SK-N-SH (cell line): ENCODE data around the gene SVIL. TPM values are rescaled to one million over a fixed set of nuclear protein-coding genes. Genes with fewer than 3 reads are reported as not detected.
"Not testable (repeated sequence)": the region's sequence is repeated elsewhere in the genome, so short reads cannot be mapped to it uniquely, and the experiment has no call there.

Source experiments
- CTCF ChIA-PET: fragments of 300-600, 350-600 bp; formaldehyde crosslinking; extraction: SDS; loops from one replicate; lab custom pipeline; 2021; lab: Yijun Ruan, JAX
- POLR2A ChIA-PET: fragments of 350-600 bp; sonication (Branson Sonifier 250); formaldehyde crosslinking; extraction: SDS; loops from one replicate; lab custom pipeline; 2020; ENCODE audit warnings: antibody characterized with exemption, inconsistent platforms; lab: Yijun Ruan, JAX
- DNase-seq: peaks from one replicate; pipeline ENCODE4 v3.0.0; 2012
- H2AFZ ChIP-seq: fragments of 200-600 bp; sonication (generic); 2 replicates; pipeline ENCODE4 v1.8.1; 2016; ENCODE audit warnings: antibody characterized with exemption, mild to moderate bottlenecking, low read depth
- H3F3A ChIP-seq: fragments of 200-600 bp; sonication (generic); replicated peaks from 2 replicates; pipeline ENCODE3; 2016; ENCODE audit warnings: antibody characterized with exemption, mild to moderate bottlenecking; ENCODE audit not compliant: insufficient read depth
- H3K27ac ChIP-seq, 2 experiments: fragments of 200-500 bp in 1 of 2; fragments of 200-600 bp in 1 of 2; sonication (Bioruptor generic) in 1 of 2; sonication (generic), shearing (Covaris generic) in 1 of 2; 2 replicates each; pipeline versions ENCODE4 v1.5.1 to v1.6.1; 2014 to 2016; ENCODE audit warnings: low read depth in 2 of 2, inconsistent platforms in 1 of 2, low read length in 1 of 2, mild to moderate bottlenecking in 1 of 2, mixed read lengths in 1 of 2
- H3K27me3 ChIP-seq: fragments of 200-600 bp; sonication (generic), shearing (Covaris generic); 2 replicates; pipeline ENCODE4 v1.6.1; 2016; ENCODE audit warnings: mixed run types; ENCODE audit not compliant: insufficient read depth
- H3K36me3 ChIP-seq, 2 experiments: fragments of 200-500 bp in 1 of 2; fragments of 200-600 bp in 1 of 2; sonication (Bioruptor generic) in 1 of 2; sonication (generic) in 1 of 2; replicated peaks in 1 of 2; 2 replicates each; pipeline versions ENCODE3 to v1.5.1; 2014 to 2016; ENCODE audit warnings: low read length in 1 of 2, mild to moderate bottlenecking in 1 of 2; ENCODE audit not compliant: insufficient read depth in 2 of 2, control insufficient read depth in 1 of 2
- H3K4me1 ChIP-seq, 2 experiments: fragments of 200-500 bp in 1 of 2; fragments of 200-600 bp in 1 of 2; sonication (Bioruptor generic) in 1 of 2; sonication (generic), shearing (Covaris generic) in 1 of 2; 2 replicates each; pipeline versions ENCODE4 v1.5.1 to v1.6.1; 2014 to 2016; ENCODE audit warnings: low read depth in 1 of 2, low read length in 1 of 2, mixed run types in 1 of 2; ENCODE audit not compliant: insufficient read depth in 2 of 2, control insufficient read depth in 1 of 2
- H3K4me2 ChIP-seq: fragments of 200-600 bp; sonication (generic), shearing (Covaris generic); 2 replicates; pipeline ENCODE4 v1.6.1; 2017; ENCODE audit warnings: mixed run types
- H3K4me3 ChIP-seq, 2 experiments: fragments of 200-500 bp in 1 of 2; fragments of 200-600 bp in 1 of 2; sonication (Bioruptor generic) in 1 of 2; sonication (generic), shearing (Covaris generic) in 1 of 2; 2 replicates each; pipeline versions ENCODE4 v1.5.1 to v1.8.1; 2014 to 2016; ENCODE audit warnings: low read depth in 2 of 2, inconsistent platforms in 1 of 2, low read length in 1 of 2, mild to moderate bottlenecking in 1 of 2, mixed read lengths in 1 of 2, moderate library complexity in 1 of 2
- H3K79me2 ChIP-seq: fragments of 200-600 bp; sonication (generic); 2 replicates; pipeline ENCODE4 v1.8.1; 2017; ENCODE audit warnings: mild to moderate bottlenecking; ENCODE audit not compliant: insufficient read depth
- H3K9ac ChIP-seq: fragments of 200-600 bp; sonication (generic); 2 replicates; pipeline ENCODE4 v1.6.1; 2017; ENCODE audit warnings: mixed run types
- H3K9me2 ChIP-seq: fragments of 200-600 bp; sonication (generic); 2 replicates; pipeline ENCODE4 v1.6.1; 2017; ENCODE audit warnings: mixed run types
- H3K9me3 ChIP-seq: fragments of 200-600 bp; sonication (generic); 2 replicates; pipeline ENCODE4 v1.6.1; 2017; ENCODE audit warnings: mixed run types, mild to moderate bottlenecking, moderate library complexity
- H4K20me1 ChIP-seq: fragments of 200-600 bp; sonication (generic); 2 replicates; pipeline ENCODE4 v1.6.1; 2017; ENCODE audit warnings: mild to moderate bottlenecking, mixed run types; ENCODE audit not compliant: insufficient read depth
- ELF1 ChIP-seq: IDR thresholded peaks from 2 replicates; pipeline ENCODE4 v1.4.0; 2012
- EP300 ChIP-seq, 2 experiments: IDR thresholded peaks; 2 replicates each; pipeline versions ENCODE4 v1.4.0 to v1.6.1; 2012; ENCODE audit warnings: borderline replicate concordance in 1 of 2, low read depth in 1 of 2, low read length in 1 of 2
- FOXJ3 ChIP-seq: sonication (generic); formaldehyde crosslinking; IDR thresholded peaks from 2 replicates; pipeline ENCODE4 v1.5.1; 2020; ENCODE audit warnings: mild to moderate bottlenecking, missing genetic modification reagents
- FOXM1 ChIP-seq: IDR thresholded peaks from 2 replicates; pipeline ENCODE4 v1.4.0; 2012; ENCODE audit warnings: low read depth, mild to moderate bottlenecking
- GABPA ChIP-seq: IDR thresholded peaks from 2 replicates; pipeline ENCODE4 v1.4.0; 2012; ENCODE audit warnings: low read depth, mild to moderate bottlenecking
- JUND ChIP-seq: IDR thresholded peaks from 2 replicates; pipeline ENCODE4 v1.4.0; 2012
- MXI1 ChIP-seq: IDR thresholded peaks from 2 replicates; pipeline ENCODE4 v1.6.1; 2012; ENCODE audit warnings: mild to moderate bottlenecking, low read depth, low read length, improper control_type of control experiment
- NRF1 ChIP-seq: IDR thresholded peaks from 2 replicates; pipeline ENCODE4 v1.6.1; 2012; ENCODE audit warnings: low read depth, mild to moderate bottlenecking, low read length
- PBX3 ChIP-seq: IDR thresholded peaks from 2 replicates; pipeline ENCODE4; 2012
- POLR2AphosphoS5 ChIP-seq: IDR thresholded peaks from 2 replicates; pipeline ENCODE4 v1.6.1; 2012; ENCODE audit warnings: low read depth, low read length
- RCOR1 ChIP-seq: fragments of 150-350 bp; IDR thresholded peaks from 2 replicates; pipeline ENCODE4 v1.6.1; 2017; ENCODE audit warnings: antibody characterized with exemption, low read length
- RXRA ChIP-seq: IDR thresholded peaks from 2 replicates; pipeline ENCODE4 v1.4.0; 2012; ENCODE audit warnings: low read depth, mild to moderate bottlenecking, borderline replicate concordance
- SIN3A ChIP-seq: IDR thresholded peaks from 2 replicates; pipeline ENCODE4 v1.6.1; 2012; ENCODE audit warnings: low read depth, mild to moderate bottlenecking, low read length, moderate library complexity, borderline replicate concordance
- SMC3 ChIP-seq: IDR thresholded peaks from 2 replicates; pipeline ENCODE4 v1.6.1; 2012; ENCODE audit warnings: low read depth, low read length, improper control_type of control experiment
- TAF1 ChIP-seq: IDR thresholded peaks from 2 replicates; pipeline ENCODE4 v1.6.1; 2012; ENCODE audit warnings: low read depth, mild to moderate bottlenecking, low read length, moderate library complexity, borderline replicate concordance
- TEAD4 ChIP-seq: IDR thresholded peaks from 2 replicates; pipeline ENCODE4 v1.4.0; 2012; ENCODE audit warnings: mild to moderate bottlenecking, borderline replicate concordance; ENCODE audit not compliant: insufficient read depth
- YY1 ChIP-seq: IDR thresholded peaks from 2 replicates; pipeline ENCODE4 v1.4.0; 2012; ENCODE audit warnings: low read depth, mild to moderate bottlenecking
- WGBS: methylation state at CpG from one replicate; pipeline ENCODE4 v1.1.6; 2017; ENCODE audit warnings: low lambda C conversion rate; 5-methylcytosine and 5-hydroxymethylcytosine counted together
- polyA plus RNA-seq, 3 experiments: library from polyadenylated mRNA; depleted of rRNA; stranded (reverse); fragments of >200 nt; gene quantifications; 2 replicates each; pipeline ENCODE4 v1.2.3, GENCODE V29; 2012
- TF ChIP-seq, protein P1 (sequence below): IDR thresholded peaks from 2 replicates; pipeline ENCODE4 v1.6.1; 2012; ENCODE audit warnings: mild to moderate bottlenecking, low read depth, low read length, moderate library complexity
- TF ChIP-seq, protein P2 (sequence below): fragments of 150-350 bp; IDR thresholded peaks from 2 replicates; pipeline ENCODE4 v1.6.1; 2016; ENCODE audit warnings: mild to moderate bottlenecking, low read depth, low read length

Gene SVIL
- polyA plus RNA-seq, 1 of the 3 experiments (the other 2 are of a cell fraction), result 48.7 TPM

DNA sequence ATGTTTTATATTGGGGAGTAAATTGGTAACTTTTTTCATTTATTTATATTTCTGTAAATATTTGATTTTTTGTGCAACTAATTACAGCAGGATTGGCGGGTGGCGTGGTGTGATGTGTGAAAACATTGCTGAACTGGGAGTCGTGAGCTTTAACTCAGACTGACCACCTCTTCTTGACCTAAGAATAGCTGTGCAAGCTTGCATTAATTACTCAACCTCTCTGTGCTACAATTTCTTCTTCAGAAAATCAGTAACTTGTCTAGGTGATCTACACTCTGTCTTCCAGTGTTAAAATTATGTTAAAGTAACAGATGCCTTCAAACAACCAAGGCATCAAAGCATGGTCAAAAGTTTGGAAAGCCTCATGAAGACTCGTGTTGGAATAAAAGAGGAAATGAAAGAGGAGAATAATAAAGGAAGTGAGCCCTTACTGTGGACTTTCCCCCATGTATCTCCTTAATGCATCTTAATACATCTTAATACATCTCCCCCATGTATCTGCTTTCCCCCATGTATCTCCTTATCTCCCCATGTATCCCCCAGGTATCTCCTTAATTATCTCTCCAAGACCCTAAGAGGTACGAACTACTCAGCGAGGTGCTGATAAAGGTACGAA, 71.2 kb downstream of the SVIL start:
- CTCF ChIA-PET, result interaction anchor here (2.8 kb wide), 1 partner anchor 27 kb away, joined by 8 read pairs; no protein-coding TSS in a partner anchor
- Histone ChIP-seq H3K79me2 (peaks cover 9% of the 10 kb centered on the region), H3K9me2 (no peaks in the 10 kb centered on the region), H2AFZ (no peak overlapping the region), H4K20me1 (peaks cover 8% of the 10 kb centered on the region; the same call in 1 of the 2 replicates), H3K27ac (no peak overlapping the region), H3K4me3 (no peak overlapping the region), H3F3A (peaks cover 16% of the 10 kb centered on the region), H3K9ac (no peak overlapping the region), H3K4me1 (no peaks in the 10 kb centered on the region; a peak in 1 of 4 replicates), H3K27me3 (no peaks in the 10 kb centered on the region), H3K9me3 (no peaks in the 10 kb centered on the region), H3K36me3 (peaks cover 18 to 62% of the 10 kb centered on the region in 2 experiments), H3K4me2 (no peak overlapping the region)
- no peak for TF ChIP-seq NRF1
- no peak for TF ChIP-seq EP300 (IDR thresholded peaks at IDR 0.05; ENCODE audit: borderline replicate concordance in 1 of 2, low read depth in 1 of 2, low read length in 1 of 2)
- TF ChIP-seq RCOR1, result no peak
- TF ChIP-seq, protein P1, sequence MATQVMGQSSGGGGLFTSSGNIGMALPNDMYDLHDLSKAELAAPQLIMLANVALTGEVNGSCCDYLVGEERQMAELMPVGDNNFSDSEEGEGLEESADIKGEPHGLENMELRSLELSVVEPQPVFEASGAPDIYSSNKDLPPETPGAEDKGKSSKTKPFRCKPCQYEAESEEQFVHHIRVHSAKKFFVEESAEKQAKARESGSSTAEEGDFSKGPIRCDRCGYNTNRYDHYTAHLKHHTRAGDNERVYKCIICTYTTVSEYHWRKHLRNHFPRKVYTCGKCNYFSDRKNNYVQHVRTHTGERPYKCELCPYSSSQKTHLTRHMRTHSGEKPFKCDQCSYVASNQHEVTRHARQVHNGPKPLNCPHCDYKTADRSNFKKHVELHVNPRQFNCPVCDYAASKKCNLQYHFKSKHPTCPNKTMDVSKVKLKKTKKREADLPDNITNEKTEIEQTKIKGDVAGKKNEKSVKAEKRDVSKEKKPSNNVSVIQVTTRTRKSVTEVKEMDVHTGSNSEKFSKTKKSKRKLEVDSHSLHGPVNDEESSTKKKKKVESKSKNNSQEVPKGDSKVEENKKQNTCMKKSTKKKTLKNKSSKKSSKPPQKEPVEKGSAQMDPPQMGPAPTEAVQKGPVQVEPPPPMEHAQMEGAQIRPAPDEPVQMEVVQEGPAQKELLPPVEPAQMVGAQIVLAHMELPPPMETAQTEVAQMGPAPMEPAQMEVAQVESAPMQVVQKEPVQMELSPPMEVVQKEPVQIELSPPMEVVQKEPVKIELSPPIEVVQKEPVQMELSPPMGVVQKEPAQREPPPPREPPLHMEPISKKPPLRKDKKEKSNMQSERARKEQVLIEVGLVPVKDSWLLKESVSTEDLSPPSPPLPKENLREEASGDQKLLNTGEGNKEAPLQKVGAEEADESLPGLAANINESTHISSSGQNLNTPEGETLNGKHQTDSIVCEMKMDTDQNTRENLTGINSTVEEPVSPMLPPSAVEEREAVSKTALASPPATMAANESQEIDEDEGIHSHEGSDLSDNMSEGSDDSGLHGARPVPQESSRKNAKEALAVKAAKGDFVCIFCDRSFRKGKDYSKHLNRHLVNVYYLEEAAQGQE, result no peak
- TF ChIP-seq RXRA, result no peak
- TF ChIP-seq FOXM1, result no peak
- TF ChIP-seq TEAD4, result no peak
- no peak for TF ChIP-seq FOXJ3 (CRISPR knock-in tag)
- TF ChIP-seq SIN3A, result no peak
- TF ChIP-seq, protein P2, sequence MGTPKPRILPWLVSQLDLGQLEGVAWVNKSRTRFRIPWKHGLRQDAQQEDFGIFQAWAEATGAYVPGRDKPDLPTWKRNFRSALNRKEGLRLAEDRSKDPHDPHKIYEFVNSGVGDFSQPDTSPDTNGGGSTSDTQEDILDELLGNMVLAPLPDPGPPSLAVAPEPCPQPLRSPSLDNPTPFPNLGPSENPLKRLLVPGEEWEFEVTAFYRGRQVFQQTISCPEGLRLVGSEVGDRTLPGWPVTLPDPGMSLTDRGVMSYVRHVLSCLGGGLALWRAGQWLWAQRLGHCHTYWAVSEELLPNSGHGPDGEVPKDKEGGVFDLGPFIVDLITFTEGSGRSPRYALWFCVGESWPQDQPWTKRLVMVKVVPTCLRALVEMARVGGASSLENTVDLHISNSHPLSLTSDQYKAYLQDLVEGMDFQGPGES, result no peak
- no peak for TF ChIP-seq TAF1
- TF ChIP-seq POLR2AphosphoS5, result no peak
- TF ChIP-seq PBX3, result no peak
- TF ChIP-seq JUND, result no peak
- no peak for TF ChIP-seq GABPA
- no peak for TF ChIP-seq ELF1
- no peak for TF ChIP-seq YY1
- TF ChIP-seq MXI1, result no peak
- no peak for TF ChIP-seq SMC3
- POLR2A ChIA-PET, result no interaction called here
- DNase-seq, result no peak
- WGBS, result 96% methylated on average over 7 of the region's 7 CpGs

GRCh38 chr10:29563006-29563405, 71.8 kb downstream of the SVIL start:
- DNase-seq, H3K4me1 ChIP-seq, H2AFZ ChIP-seq, H4K20me1 ChIP-seq, H3K9me2 ChIP-seq, H3K4me3 ChIP-seq, H3K4me2 ChIP-seq, H3K79me2 ChIP-seq, H3K9ac ChIP-seq, H3K9me3 ChIP-seq, POLR2A ChIA-PET, H3K27me3 ChIP-seq, H3K27ac ChIP-seq: not testable (repeated sequence)
- CTCF ChIA-PET, result interaction anchor here (0.6 to 2.8 kb wide), 2 partner anchors 28 to 85 kb away, joined by 3 to 8 read pairs; no protein-coding TSS in a partner anchor
- WGBS, result 91% methylated on average over 5 of the region's 7 CpGs
- Histone ChIP-seq H3F3A (peaks cover 16% of the 10 kb centered on the region), H3K36me3 (peaks cover 18 to 62% of the 10 kb centered on the region in 2 experiments)
